ENCODE data around the gene PI4KB.

The PI4KB gene

DNA sequence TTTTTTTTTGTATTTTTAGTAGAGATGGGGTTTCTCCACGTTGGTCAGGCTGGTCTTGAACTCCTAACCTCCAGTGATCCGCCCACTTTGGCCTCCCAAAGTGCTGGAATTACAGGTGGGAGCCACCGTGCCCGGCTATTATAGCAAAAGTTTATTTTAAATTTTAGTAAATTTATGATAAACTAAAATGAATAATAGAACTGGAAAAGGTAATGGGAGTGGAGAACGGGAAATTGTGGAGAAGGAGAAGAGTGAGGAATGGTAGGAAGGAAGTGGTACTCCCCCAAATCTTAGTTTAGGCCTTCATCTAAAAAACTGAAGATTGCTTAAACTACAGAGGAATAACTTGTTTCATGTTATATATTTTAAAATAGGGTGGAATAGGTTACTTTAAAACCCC, 7.6 kb upstream of the PI4KB start:
- TF ChIP-seq, protein P1, sequence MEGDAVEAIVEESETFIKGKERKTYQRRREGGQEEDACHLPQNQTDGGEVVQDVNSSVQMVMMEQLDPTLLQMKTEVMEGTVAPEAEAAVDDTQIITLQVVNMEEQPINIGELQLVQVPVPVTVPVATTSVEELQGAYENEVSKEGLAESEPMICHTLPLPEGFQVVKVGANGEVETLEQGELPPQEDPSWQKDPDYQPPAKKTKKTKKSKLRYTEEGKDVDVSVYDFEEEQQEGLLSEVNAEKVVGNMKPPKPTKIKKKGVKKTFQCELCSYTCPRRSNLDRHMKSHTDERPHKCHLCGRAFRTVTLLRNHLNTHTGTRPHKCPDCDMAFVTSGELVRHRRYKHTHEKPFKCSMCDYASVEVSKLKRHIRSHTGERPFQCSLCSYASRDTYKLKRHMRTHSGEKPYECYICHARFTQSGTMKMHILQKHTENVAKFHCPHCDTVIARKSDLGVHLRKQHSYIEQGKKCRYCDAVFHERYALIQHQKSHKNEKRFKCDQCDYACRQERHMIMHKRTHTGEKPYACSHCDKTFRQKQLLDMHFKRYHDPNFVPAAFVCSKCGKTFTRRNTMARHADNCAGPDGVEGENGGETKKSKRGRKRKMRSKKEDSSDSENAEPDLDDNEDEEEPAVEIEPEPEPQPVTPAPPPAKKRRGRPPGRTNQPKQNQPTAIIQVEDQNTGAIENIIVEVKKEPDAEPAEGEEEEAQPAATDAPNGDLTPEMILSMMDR (IDR thresholded peaks at IDR 0.05; ENCODE audit: low read depth, low read length, missing control alignments): no peak

DNA sequence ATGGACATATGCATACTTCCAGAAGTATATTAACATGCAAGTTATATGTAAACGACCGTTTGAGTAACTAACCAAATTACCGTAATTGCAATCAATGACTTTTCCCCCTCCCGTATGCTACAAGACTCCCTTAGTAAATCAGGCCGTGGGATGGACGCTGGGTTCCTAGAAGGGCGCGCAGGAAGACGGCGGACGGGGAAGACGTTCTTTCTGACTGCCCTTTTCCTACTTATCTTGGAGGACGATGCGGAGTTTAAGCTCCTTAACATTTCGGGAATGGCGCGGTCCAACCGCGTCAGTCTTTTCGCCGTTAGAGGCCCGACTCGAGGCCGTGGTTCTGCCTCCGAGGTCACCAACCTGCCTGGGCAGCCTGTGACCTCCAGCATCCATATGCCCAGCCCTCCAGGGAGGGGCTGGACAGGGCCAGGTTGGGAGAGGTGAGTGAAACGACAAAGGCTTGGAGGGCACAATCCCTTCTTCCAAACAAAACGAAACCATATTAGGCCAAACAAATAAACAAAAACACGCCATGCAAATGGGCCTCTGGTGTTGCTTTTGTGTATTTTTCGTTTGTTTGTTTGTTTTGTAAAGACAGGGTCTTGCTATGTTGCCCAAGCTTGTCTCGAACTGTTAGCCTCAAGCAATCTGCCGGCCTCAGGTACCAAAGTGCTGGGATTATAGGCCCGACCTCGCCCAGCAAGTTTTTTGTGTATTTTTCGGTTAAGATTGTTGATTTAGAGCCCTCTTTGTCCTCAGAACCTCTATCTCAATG, 873 bp upstream of the PI4KB start:
- DNase-seq (ENCODE audit: extremely low read depth, low read depth): no peak

More for the DNA sequence above, 7.6 kb upstream of the PI4KB start:
- no peak overlapping the region for H3K4me3 ChIP-seq (replicated peaks; ENCODE audit: low read depth, low read length)
- DNase-seq (ENCODE audit: extremely low read depth, low read depth): no peak

DNA sequence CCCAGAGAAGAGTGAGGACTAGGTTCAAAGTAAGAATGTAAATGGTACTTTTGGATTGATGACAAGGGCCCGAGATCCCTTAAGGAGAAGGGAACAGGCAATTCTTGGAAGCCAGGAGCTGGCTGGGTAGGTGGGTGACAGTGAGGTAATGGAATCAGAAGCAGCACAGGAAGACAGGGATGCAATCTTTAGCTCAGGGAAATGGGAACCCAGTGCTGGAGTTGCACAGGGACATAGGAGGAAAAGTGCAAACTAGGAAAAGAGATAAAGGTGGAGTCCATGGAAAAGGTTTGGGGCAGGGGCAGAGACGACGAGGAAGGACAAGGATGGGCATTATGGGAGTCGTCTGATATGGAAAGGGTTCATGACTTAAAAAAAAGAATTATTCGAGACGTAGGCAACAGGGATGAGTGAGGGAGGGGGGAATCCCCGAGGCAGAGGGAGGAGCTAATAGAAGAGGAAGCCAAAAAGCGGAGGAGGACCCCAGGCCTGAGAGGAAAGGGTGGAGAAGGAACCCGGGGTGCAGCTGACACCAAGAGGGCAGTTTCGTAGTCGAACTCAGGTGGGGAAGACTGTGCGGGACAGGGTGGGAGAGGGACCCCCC, 495 bp downstream of the PI4KB start:
- no peak for DNase-seq (ENCODE audit: extremely low read depth, low read depth)
- TF ChIP-seq, protein P1 (IDR thresholded peaks at IDR 0.05; ENCODE audit: low read depth, low read length, missing control alignments): no peak
- peak overlapping the region; percentile 50 for H3K4me3 ChIP-seq (replicated peaks; ENCODE audit: low read depth, low read length)

More for the DNA sequence above, 873 bp upstream of the PI4KB start:
- TF ChIP-seq, protein P1 (IDR thresholded peaks at IDR 0.05; ENCODE audit: low read depth, low read length, missing control alignments): no peak
- H3K4me3 ChIP-seq (replicated peaks; ENCODE audit: low read depth, low read length): peak overlapping the region; percentile 50

DNA sequence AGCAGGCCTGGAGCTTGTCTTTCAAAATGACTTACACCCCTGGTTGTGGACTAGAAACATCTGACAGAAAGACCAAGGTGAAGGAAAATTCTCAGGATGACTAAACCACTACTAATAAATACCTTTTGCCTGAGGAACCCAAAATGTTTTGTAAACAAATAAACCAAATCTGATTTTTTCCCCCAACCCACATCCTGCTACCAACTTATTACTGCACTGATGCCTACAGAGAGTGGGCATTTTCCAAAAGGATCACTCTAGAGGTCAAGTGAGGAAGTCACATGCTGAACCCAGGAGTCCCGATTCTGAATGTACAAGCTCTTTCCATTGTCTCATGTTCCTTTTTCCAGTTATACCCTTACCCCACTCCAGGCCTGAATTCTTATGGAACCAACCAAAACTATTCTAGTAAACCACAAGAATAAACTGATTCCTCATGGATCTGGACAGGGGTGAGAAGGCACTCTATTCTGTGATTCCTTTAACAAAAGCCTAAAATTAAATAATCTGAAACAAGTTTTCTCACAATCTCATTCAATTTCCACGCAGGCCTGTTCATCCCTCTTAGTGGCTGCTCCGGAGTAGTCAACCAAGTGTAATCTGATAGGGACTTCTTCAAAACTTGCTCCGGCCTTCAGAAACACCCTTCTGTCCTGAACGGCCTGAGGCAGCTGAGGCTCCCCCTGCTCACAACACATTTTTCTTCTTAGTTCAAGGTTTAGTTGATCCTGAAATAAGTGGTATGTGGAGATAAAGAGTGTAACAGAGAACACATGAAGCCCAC, 1.4 kb downstream of the PI4KB start:
- no peak for DNase-seq (ENCODE audit: extremely low read depth, low read depth)
- TF ChIP-seq, protein P1 (IDR thresholded peaks at IDR 0.05; ENCODE audit: low read depth, low read length, missing control alignments): no peak
- peak overlapping the region; percentile 50 for H3K4me3 ChIP-seq (replicated peaks; ENCODE audit: low read depth, low read length)

DNA sequence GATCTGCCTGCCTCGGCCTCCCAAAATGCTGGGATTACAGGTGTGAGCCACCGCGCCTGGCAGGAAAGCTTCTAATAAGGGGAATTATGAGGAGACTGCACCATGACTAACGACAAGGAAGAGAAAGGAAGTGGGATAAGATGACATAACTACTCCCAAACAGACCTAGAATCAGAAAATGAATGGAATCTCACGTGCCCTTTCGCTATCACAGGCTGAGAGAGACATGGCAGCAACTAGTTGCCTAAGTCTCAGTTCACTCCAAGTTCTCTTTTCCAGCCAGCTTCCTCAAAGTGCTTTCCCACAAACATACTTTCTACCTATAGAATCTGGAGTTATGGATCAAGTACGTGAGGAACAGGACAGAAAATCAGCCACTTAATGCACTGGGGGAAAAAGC, 2.0 kb downstream of the PI4KB start:
- H3K4me3 ChIP-seq (replicated peaks; ENCODE audit: low read depth, low read length): peak overlapping the region; percentile 50
- TF ChIP-seq, protein P1 (IDR thresholded peaks at IDR 0.05; ENCODE audit: low read depth, low read length, missing control alignments): no peak
- no peak for DNase-seq (ENCODE audit: extremely low read depth, low read depth)

DNA sequence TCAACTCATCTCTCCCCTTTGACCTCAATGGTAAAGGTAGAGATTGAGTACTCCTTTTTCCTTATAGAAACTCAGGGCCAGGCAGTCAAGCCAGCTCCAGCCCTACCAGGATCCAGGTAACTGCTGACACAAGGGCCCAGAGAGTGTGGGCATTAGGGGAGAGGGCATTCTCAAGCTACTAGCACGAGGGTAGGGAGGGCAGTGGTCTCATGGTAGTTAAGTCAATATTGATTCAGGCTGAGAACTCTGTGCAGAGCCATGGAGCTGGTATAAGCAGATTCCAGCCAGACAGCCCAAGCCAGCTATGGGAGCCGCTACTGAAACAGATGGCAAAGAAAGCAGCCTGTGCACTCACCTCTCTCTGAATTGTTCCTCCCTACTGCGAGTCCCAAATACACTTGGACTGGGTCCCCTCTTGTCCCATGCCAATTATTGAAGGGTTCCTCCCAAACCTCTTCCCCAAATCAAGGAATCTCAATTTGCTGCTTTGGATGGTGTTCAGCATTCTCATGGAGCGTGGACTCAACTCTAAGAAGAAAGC, 2.8 kb downstream of the PI4KB start:
- DNase-seq (ENCODE audit: extremely low read depth, low read depth): no peak
- H3K4me3 ChIP-seq (replicated peaks; ENCODE audit: low read depth, low read length): no peak overlapping the region
- TF ChIP-seq, protein P1 (IDR thresholded peaks at IDR 0.05; ENCODE audit: low read depth, low read length, missing control alignments): no peak

Measured in HFF-Myc (cell line).